Erythroblast (primary cell): ENCODE data around the gene FKBP2.

Experiments used
- GATA1 ChIP-seq: IDR thresholded peaks from 2 replicates; pipeline ENCODE4 v1.6.1; 2011; ENCODE audit warnings: low read depth, mild to moderate bottlenecking, control low read depth, low read length, moderate library complexity
- POLR2A ChIP-seq: IDR thresholded peaks from 2 replicates; pipeline ENCODE4 v1.6.1; 2011; ENCODE audit warnings: mild to moderate bottlenecking, low read length

- TF ChIP-seq POLR2A (no peak), GATA1 (no peak)
Measured at GRCh38 chr11:64253481-64253880, 12.6 kb downstream of the FKBP2 start.
